Keratinocyte (primary cell): ENCODE results near the gene MSI1. TPM values are rescaled to one million over a fixed set of nuclear protein-coding genes. Genes with fewer than 3 reads are reported as not detected.

Experiments
- DNase-seq: peaks from one replicate; pipeline ENCODE4 v3.0.0-alpha.2; 2011; ENCODE audit warnings: low read depth, missing footprints, low spot score
- FAIRE-seq: peaks from 2 replicates; lab custom pipeline; 2011; peaks lifted over from hg19 to GRCh38; lab: Jason Lieb, UNC
- H2AFZ ChIP-seq: 2 replicates; pipeline ENCODE4 v1.6.0; 2012; ENCODE audit warnings: low read length, control low read depth, inconsistent platforms; ENCODE audit not compliant: control insufficient read depth
- H3K27ac ChIP-seq: 2 replicates; pipeline ENCODE4 v1.5.1; 2011; ENCODE audit warnings: low read length; ENCODE audit not compliant: control insufficient read depth, insufficient read depth
- H3K27me3 ChIP-seq: 3 replicates; pipeline ENCODE4 v1.6.0; 2011; ENCODE audit warnings: low read length; ENCODE audit not compliant: control insufficient read depth, insufficient read depth; ENCODE audit errors: extremely low read depth
- H3K36me3 ChIP-seq, 2 experiments: 2 replicates in 1 of 2; 3 replicates in 1 of 2; pipeline ENCODE4 v1.5.1; 2011; ENCODE audit warnings: low read length in 2 of 2, mild to moderate bottlenecking in 1 of 2; ENCODE audit not compliant: control insufficient read depth in 2 of 2, insufficient read depth in 2 of 2; ENCODE audit errors: extremely low read depth in 1 of 2
- H3K4me1 ChIP-seq: 3 replicates; pipeline ENCODE4 v1.5.1; 2011; ENCODE audit warnings: low read length; ENCODE audit not compliant: control insufficient read depth, insufficient read depth; ENCODE audit errors: extremely low read depth
- H3K4me2 ChIP-seq: 3 replicates; pipeline ENCODE4 v1.6.0; 2011; ENCODE audit warnings: low read depth, low read length; ENCODE audit not compliant: control insufficient read depth, insufficient read depth; ENCODE audit errors: extremely low read depth
- H3K4me3 ChIP-seq, 3 experiments: fragments of 200-600 bp in 1 of 3; sonication (generic) in 1 of 3; 2 replicates in 2 of 3; 3 replicates in 1 of 3; pipeline ENCODE4 v1.5.1; 2011 to 2016; ENCODE audit warnings: low read length in 3 of 3, mild to moderate bottlenecking in 3 of 3, control low read depth in 2 of 3, inconsistent platforms in 1 of 3, low read depth in 1 of 3, mixed read lengths in 1 of 3, mixed run types in 1 of 3, moderate library complexity in 1 of 3; ENCODE audit not compliant: control insufficient read depth in 2 of 3, insufficient read depth in 2 of 3; ENCODE audit errors: extremely low read depth in 1 of 3
- H3K79me2 ChIP-seq: 2 replicates; pipeline ENCODE4 v1.6.0; 2012; ENCODE audit warnings: low read length; ENCODE audit not compliant: control insufficient read depth, insufficient read depth
- H3K9ac ChIP-seq: 3 replicates; pipeline ENCODE4 v1.6.0; 2011; ENCODE audit warnings: low read length; ENCODE audit not compliant: control insufficient read depth, insufficient read depth; ENCODE audit errors: extremely low read depth
- H3K9me1 ChIP-seq: 3 replicates; pipeline ENCODE4 v1.6.0; 2011; ENCODE audit warnings: low read length; ENCODE audit not compliant: control insufficient read depth, insufficient read depth; ENCODE audit errors: extremely low read depth
- H3K9me3 ChIP-seq: 2 replicates; pipeline ENCODE4 v1.5.1; 2012; ENCODE audit warnings: low read depth, low read length; ENCODE audit not compliant: control insufficient read depth
- H4K20me1 ChIP-seq: 3 replicates; pipeline ENCODE4 v1.6.0; 2011; ENCODE audit warnings: low read length; ENCODE audit not compliant: control insufficient read depth, insufficient read depth; ENCODE audit errors: extremely low read depth
- CTCF ChIP-seq, 3 experiments: IDR thresholded peaks in 1 of 3; conservative IDR thresholded peaks in 1 of 3; optimal IDR thresholded peaks in 1 of 3; 2 replicates in 2 of 3; 3 replicates in 1 of 3; pipeline versions ENCODE3 to v1.5.1; 2011; ENCODE audit warnings: low read length in 3 of 3, mild to moderate bottlenecking in 3 of 3, moderate library complexity in 2 of 3, control low read depth in 1 of 3, inconsistent platforms in 1 of 3; ENCODE audit not compliant: insufficient read depth in 2 of 3; ENCODE audit errors: extremely low read depth in 1 of 3
- EZH2 ChIP-seq: IDR thresholded peaks from one replicate; pipeline ENCODE4 v1.6.1; 2012; ENCODE audit warnings: inconsistent platforms, mild to moderate bottlenecking, low read length, moderate library complexity
- dilution Hi-C: fragments of 300-500 bp; cut with MboI; formaldehyde crosslinking; loops from one replicate; pipeline ENCODE4 v1.7.0; 2020; ENCODE audit warnings: low sequenced_read_pairs; ENCODE audit not compliant: extremely low pct_ligation_motif_present
- polyA plus RNA-seq, 5 experiments: library from polyadenylated mRNA; depleted of rRNA in 3 of 5; stranded (reverse) in 3 of 5; stranded (forward) in 1 of 5; unstranded in 1 of 5; fragments of >200 nt; gene quantifications; 1 replicate in 1 of 5; 2 replicates in 3 of 5; 3 replicates in 1 of 5; pipeline versions ENCODE4 v1.2.1 to v1.2.3, GENCODE V29; 2011 to 2012; ENCODE audit warnings: missing spikeins in 2 of 5, low read depth in 1 of 5, low replicate concordance in 1 of 5

Gene MSI1
- polyA plus RNA-seq, 1 donor (not counting 4 experiments of a cell fraction or from before 2014, with no cell fraction given): not detected

- Histone ChIP-seq H2AFZ (no peak overlapping the region), H3K27me3 (peaks cover 40% of the 10 kb centered on the region), H3K36me3 (no peaks in the 10 kb centered on the region), H3K27ac (no peak overlapping the region), H4K20me1 (no peaks in the 10 kb centered on the region), H3K9me3 (no peaks in the 10 kb centered on the region), H3K4me2 (no peak overlapping the region), H3K9me1 (no peaks in the 10 kb centered on the region), H3K9ac (no peak overlapping the region), H3K4me1 (peaks cover 3% of the 10 kb centered on the region), H3K79me2 (no peaks in the 10 kb centered on the region), H3K4me3 (no peak overlapping the region)
- no peak for TF ChIP-seq EZH2
- no peak for TF ChIP-seq CTCF (optimal IDR thresholded peaks at IDR 0.05 in 1 of 3, IDR thresholded peaks at IDR 0.05 in 1 of 3, conservative IDR thresholded peaks at IDR 0.05 in 1 of 3; ENCODE audit: extremely low read depth in 1 of 3, insufficient read depth in 2 of 3, low read length in 3 of 3)
- no peak for DNase-seq
- dilution Hi-C loops: no loop called here
- FAIRE-seq: no peak
These were observed 4.7 kb upstream of the MSI1 start for GRCh38 chr12:120373683-120374082.

GRCh38 chr12:120370343-120371243, 1.6 kb upstream of the MSI1 start:
- H3K36me3 ChIP-seq: no peaks in the 10 kb centered on the region
- no peak overlapping the region for H2AFZ ChIP-seq
- H3K27ac ChIP-seq: no peak overlapping the region
- no peaks in the 10 kb centered on the region for H3K79me2 ChIP-seq
- H3K9me1 ChIP-seq: no peaks in the 10 kb centered on the region
- H3K27me3 ChIP-seq: peaks cover 65% of the 10 kb centered on the region
- TF ChIP-seq CTCF (optimal IDR thresholded peaks at IDR 0.05 in 1 of 3, IDR thresholded peaks at IDR 0.05 in 1 of 3, conservative IDR thresholded peaks at IDR 0.05 in 1 of 3; ENCODE audit: extremely low read depth in 1 of 3, insufficient read depth in 2 of 3, low read length in 3 of 3) (no peak), EZH2 (no peak)
- no peak overlapping the region for H3K4me2 ChIP-seq
- dilution Hi-C loops: no loop called here
- no peaks in the 10 kb centered on the region for H3K9me3 ChIP-seq
- H4K20me1 ChIP-seq: no peaks in the 10 kb centered on the region
- no peak overlapping the region for H3K4me3 ChIP-seq
- peaks cover 3% of the 10 kb centered on the region for H3K4me1 ChIP-seq
- no peak for FAIRE-seq
- no peak overlapping the region for H3K9ac ChIP-seq
- no peak for DNase-seq
